Ishikawa (cell line): ENCODE measurements around the gene DNAJC24.

Source experiments
- EP300 ChIP-seq: IDR thresholded peaks from 2 replicates; pipeline ENCODE4 v1.6.1; 2012; ENCODE audit warnings: borderline replicate concordance
- YY1 ChIP-seq: IDR thresholded peaks from 2 replicates; pipeline ENCODE4 v1.6.1; 2012; ENCODE audit warnings: low read depth
- TF ChIP-seq, protein P1 (sequence below): IDR thresholded peaks from 2 replicates; pipeline ENCODE4 v1.6.1; 2012

GRCh38 chr11:31450841-31451240 is 81.2 kb downstream of the DNAJC24 start:
- no peak for TF ChIP-seq EP300
- TF ChIP-seq, protein P1, sequence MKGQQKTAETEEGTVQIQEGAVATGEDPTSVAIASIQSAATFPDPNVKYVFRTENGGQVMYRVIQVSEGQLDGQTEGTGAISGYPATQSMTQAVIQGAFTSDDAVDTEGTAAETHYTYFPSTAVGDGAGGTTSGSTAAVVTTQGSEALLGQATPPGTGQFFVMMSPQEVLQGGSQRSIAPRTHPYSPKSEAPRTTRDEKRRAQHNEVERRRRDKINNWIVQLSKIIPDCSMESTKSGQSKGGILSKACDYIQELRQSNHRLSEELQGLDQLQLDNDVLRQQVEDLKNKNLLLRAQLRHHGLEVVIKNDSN = no peak
- no peak for TF ChIP-seq YY1
